Activated CD8-positive, alpha-beta memory T cell treated with anti-CD3 and anti-CD28 coated beads for 36 hours (primary cell): ENCODE measurements around the gene GLIPR1. TPM values are rescaled to one million over a fixed set of nuclear protein-coding genes. Genes with fewer than 3 reads are reported as not detected.
"Not testable (repeated sequence)": the region's sequence is repeated elsewhere in the genome, so short reads cannot be mapped to it uniquely, and the experiment has no call there.

Experiments used
- CTCF ChIA-PET: fragments of 350-600 bp; sonication (Branson Sonifier 250); formaldehyde crosslinking; loops from one replicate; lab custom pipeline; 2021; ENCODE audit warnings: antibody characterized with exemption; lab: Charles Lee
- POLR2A ChIA-PET: fragments of 350-600 bp; sonication (Branson Sonifier 250); formaldehyde crosslinking; loops from one replicate; lab custom pipeline; 2021; ENCODE audit warnings: antibody characterized with exemption; lab: Charles Lee
- total RNA-seq, 2 experiments: library from RNA; stranded (reverse); gene quantifications; one replicate each; pipeline ENCODE4 v1.2.3, GENCODE V29; 2021

The GLIPR1 gene
- total RNA-seq = 10 to 100 TPM; 20.8 to 22.4 TPM

DNA sequence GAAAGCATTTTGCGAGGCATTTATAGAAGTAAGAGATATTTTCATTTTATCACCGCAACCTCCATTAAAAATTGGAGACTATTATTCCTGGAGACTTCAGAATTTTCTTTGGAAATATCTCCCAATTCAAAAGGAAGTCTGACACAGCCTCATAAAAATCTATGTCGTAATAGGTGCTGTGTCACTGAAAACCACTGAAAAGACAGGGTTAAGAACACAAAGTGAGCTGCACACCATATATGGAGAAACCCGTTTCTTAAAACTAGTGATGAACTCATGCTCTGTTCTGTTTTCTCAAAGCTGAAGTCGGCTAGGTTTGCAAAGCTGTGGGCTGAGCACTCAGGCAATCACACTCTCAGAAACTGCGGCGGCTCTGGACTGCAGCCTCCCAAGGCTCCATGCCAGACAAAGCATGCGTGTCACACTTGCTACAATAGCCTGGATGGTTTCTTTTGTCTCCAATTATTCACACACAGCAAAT is at the start of gene GLIPR1:
TSS of gene GLIPR1 (plus strand) at position 287 of the 481 bp plus-strand sequence. CDS start at position 413, 126 bp downstream.
- CTCF ChIA-PET = interaction anchor here (0.6 to 1.5 kb wide), 4 partner anchors 24 to 868 kb away, joined by 3 to 8 read pairs (median 4); partner anchors contain the start of genes BBS10 and GLIPR1L2
- POLR2A ChIA-PET = interaction anchor here (0.7 kb wide), 1 partner anchor 104 kb away, joined by 9 read pairs; no protein-coding TSS in a partner anchor

DNA sequence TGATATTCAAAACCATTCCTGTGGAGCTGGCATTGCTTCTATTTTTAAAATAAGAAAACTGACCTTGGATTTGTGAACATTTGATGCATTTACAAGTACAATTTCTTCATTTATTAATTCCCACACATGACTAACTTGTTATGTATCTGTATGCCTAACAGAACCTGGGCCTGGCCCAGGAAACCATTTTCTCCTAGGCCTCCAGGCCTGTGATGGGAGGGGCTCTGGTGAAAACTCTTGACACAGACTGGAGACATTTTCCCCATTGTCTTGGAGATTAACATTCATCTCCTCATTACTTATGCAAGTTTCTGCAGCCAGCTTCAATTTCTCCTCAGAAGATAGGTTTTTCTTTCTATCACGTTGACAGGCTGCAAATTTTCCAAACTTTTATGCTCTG is 47.6 kb upstream of the GLIPR1 start:
- POLR2A ChIA-PET = no interaction called here
- CTCF ChIA-PET = no interaction called here

DNA sequence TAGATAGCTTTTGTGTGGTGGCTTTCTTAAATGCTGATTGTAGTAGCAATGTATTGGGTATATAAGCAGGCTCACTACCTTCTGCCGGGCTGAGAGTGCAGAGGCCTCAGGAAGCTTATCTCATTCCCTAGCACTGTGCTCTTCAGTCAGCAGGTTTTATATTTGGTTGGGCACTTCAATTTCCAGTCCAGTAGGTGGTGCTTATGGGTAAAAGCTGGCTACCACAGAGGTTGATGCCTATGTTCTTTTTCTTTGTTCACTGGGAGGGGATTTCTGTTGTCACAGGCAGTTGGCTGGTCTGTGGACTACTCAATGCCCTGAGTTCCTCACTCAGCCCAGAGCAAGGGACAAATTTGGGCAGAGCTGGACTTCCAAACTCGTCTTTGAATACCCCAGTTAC is 43.0 kb upstream of the GLIPR1 start:
- ChIA-PET POLR2A (no interaction called here), CTCF (interaction anchor here (1.1 to 1.4 kb wide), 3 partner anchors 30 to 70 kb away, joined by 3 to 6 read pairs (median 4); no protein-coding TSS in a partner anchor)

- POLR2A ChIA-PET = no interaction called here
- CTCF ChIA-PET = interaction anchor here (1.1 to 1.4 kb wide), 3 partner anchors 31 to 70 kb away, joined by 3 to 6 read pairs (median 4); no protein-coding TSS in a partner anchor
These were observed 42.3 kb upstream of the GLIPR1 start for GRCh38 chr12:75438059-75438754.

- CTCF ChIA-PET = no interaction called here
These were observed 41.5 kb upstream of the GLIPR1 start for GRCh38 chr12:75439048-75439447.

DNA sequence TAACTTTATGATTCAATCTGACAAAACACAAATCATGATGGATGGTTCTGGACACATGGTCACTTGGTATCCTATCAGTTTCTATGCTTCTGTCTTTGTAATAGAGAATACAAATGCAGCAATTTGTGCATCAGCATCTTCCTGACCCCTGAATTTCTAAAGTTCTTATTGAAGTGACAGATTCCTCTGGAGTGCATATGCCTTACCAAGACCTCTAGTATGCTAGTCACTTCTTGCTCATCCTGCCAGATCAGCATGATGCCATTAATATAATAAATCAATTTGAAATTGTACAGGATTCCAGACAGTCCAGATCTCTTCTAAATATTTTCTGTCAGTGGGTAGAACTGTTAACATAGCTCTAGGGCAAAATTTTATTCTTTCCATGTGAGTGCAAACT is 40.6 kb upstream of the GLIPR1 start:
- POLR2A ChIA-PET = no interaction called here
- CTCF ChIA-PET = no interaction called here

More at GRCh38 chr12:75439048-75439447, 41.5 kb upstream of the GLIPR1 start:
- POLR2A ChIA-PET = no interaction called here

- POLR2A ChIA-PET, CTCF ChIA-PET: not testable (repeated sequence)
These were observed 38.7 kb upstream of the GLIPR1 start for GRCh38 chr12:75441687-75442449.

GRCh38 chr12:75442454-75442853 is 38.1 kb upstream of the GLIPR1 start:
- POLR2A ChIA-PET, CTCF ChIA-PET: not testable (repeated sequence)

DNA sequence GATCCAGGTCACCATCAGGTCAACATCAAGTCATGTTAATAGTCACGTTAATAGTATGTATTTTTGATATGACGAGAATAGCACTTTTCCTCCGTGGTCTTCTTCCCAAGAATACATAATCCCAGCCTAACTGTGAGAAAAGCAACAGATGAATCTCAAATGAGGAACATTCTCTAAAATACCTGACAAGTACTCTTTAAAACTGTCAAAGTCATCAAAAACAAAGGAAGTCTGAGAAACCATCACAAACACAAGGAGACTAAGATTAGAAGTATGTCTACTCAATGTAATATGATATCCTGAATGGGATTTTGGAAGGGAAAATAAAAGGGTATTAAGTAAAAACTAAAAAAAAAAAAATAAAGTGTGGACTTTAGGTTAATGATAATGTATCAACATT is 36.8 kb upstream of the GLIPR1 start:
- ChIA-PET CTCF (no interaction called here), POLR2A (no interaction called here)

- CTCF ChIA-PET = no interaction called here
- POLR2A ChIA-PET = no interaction called here
These were observed 36.0 kb upstream of the GLIPR1 start for GRCh38 chr12:75444429-75445136.

- CTCF ChIA-PET, POLR2A ChIA-PET: not testable (repeated sequence)
These were observed 35.4 kb upstream of the GLIPR1 start for GRCh38 chr12:75445137-75445507.

DNA sequence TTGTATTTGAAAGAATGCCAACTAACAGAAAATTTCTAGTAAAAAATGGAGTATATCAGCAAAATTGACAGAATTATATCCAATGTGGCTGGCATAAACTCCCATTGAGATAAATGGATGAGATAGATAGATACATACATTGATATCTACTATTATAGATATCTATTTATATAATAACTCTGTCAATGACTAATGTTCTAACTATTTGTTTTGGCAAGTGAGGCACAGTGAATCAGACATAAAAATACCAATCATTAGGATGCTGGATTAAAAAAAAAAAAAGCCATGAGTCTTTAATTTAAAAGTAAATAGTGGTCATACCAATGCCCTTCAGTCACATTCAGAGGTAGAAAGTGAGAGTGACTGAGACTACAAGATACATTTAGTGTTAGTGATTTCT is 33.7 kb upstream of the GLIPR1 start:
- ChIA-PET CTCF (no interaction called here), POLR2A (no interaction called here)

DNA sequence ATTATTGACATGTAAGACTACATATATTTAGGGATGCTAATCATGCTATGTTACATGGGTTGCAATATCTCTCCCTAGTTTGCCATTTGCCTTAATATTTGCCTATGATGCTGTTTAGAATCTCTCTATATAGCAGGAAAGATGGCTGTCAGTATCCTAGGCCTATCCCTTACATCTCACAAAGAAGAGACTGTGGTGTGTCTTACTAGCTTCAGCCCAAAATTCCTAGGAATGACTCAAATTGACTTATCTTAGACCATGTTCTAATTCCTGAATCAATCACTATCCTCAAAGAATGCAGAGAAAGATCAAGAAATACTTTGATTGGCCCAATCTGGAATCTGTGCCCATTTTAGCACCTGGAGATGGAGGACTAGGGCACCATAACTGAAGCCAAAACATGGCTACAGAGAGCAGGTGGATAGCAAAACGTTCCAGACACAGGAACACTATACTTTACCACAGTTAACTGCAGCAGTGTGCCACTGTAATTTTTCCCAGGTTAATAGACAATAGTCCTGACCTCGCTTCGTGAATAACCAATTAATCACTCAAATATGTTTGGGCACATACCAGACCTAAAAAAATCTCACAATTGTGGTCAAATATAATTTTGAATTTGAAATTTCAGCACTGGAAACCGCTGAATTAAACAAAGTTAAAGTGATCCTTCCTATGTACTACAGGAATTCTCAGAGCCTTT is 32.7 kb upstream of the GLIPR1 start:
- POLR2A ChIA-PET = no interaction called here
- CTCF ChIA-PET = no interaction called here

GRCh38 chr12:75452675-75453330 is 27.8 kb upstream of the GLIPR1 start:
- POLR2A ChIA-PET = no interaction called here
- CTCF ChIA-PET = no interaction called here

GRCh38 chr12:75455839-75456238 is 24.7 kb upstream of the GLIPR1 start:
- CTCF ChIA-PET = interaction anchor here (1.5 kb wide), 1 partner anchor 25 kb away, joined by 8 read pairs; the partner anchor contains the start of gene GLIPR1
- POLR2A ChIA-PET = interaction anchor here (0.6 kb wide), 1 partner anchor 14 kb away, joined by 8 read pairs; no protein-coding TSS in a partner anchor

- POLR2A ChIA-PET = no interaction called here
These were observed 23.4 kb upstream of the GLIPR1 start for GRCh38 chr12:75457191-75457590.

GRCh38 chr12:75457866-75458265 is 22.7 kb upstream of the GLIPR1 start:
- CTCF ChIA-PET, POLR2A ChIA-PET: not testable (repeated sequence)

More at GRCh38 chr12:75457191-75457590, 23.4 kb upstream of the GLIPR1 start:
- CTCF ChIA-PET = interaction anchor here (1.5 kb wide), 1 partner anchor 24 kb away, joined by 8 read pairs; the partner anchor contains the start of gene GLIPR1

DNA sequence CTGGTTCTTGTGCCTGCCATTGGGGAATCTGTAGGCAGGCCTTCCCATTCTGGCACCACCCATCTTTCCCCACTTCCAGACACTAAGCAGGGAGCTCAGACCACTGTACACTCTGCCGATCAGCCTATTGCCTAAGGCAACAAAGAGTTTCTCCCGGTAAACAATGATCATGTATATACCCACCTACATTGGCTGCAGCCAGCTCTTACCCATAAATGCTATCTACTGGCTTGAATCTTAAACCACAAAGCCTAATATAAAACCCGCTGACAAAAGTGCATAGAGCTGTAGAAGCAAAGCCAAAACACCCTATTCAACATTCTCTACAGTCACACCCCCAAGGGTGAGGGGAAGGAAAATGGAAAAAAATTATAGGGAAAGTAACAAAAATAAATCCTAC is 20.8 kb upstream of the GLIPR1 start:
- POLR2A ChIA-PET = no interaction called here
- CTCF ChIA-PET = no interaction called here
